ENCODE data around the gene SIT1.
"Not testable (repeated sequence)": the region's sequence is repeated elsewhere in the genome, so short reads cannot be mapped to it uniquely, and the experiment has no call there.

Gene SIT1

GRCh38 chr9:35660966-35661415, 10.3 kb upstream of the SIT1 start:
- no peak for DNase-seq (ENCODE audit: low spot score)

DNA sequence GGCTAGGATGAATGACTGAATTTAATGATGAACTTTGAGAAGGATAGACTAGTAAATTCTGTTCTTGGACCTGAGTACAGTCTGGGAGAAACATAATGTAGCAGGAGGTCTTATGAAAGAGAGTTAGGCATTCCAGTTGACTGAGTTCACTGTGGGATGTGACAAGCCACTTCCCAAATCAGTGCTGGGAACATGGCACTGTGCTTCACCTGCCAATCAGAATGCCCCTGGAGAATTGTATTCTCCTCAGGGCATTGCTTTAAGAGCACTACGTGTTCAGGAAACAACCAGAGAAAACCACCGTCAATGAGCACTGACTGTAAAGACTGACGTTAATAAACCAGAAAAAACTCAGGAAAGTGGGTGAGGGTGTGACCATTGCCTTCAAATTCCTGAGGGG, 8.6 kb upstream of the SIT1 start:
- no peak for FAIRE-seq

More at GRCh38 chr9:35660966-35661415, 10.3 kb upstream of the SIT1 start:
- no peak for FAIRE-seq

DNA sequence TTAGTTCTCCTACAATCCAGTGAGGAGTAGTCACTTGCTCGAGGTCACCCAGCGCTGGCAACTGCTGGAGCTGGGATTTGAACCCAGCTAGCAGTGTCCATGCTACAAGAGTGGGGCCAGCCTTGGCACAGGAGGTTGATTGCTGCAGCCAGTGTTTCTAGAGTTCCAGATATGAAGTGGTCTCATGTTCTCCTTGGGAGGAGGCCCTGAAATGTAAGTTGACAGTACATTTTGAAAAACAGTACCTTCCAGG, 8.2 kb upstream of the SIT1 start:
- DNase-seq (ENCODE audit: low spot score) = peak; percentile 60
- FAIRE-seq = no peak

More for the DNA sequence above, 8.6 kb upstream of the SIT1 start:
- peak; percentile 53 for DNase-seq (ENCODE audit: low spot score)

GRCh38 chr9:35658137-35658967, 7.6 kb upstream of the SIT1 start, which contains the start of gene CCDC107:
TSS of gene CCDC107 (plus strand) at chr9:35658292. CDS start at chr9:35658380, 88 bp downstream.
- FAIRE-seq = no peak

GRCh38 chr9:35657546-35658136, 6.9 kb upstream of the SIT1 start, which contains the start of gene RMRP:
TSS of gene RMRP (minus strand) at chr9:35658019.
- FAIRE-seq (peak; percentile 46), DNase-seq (ENCODE audit: low spot score) (peak; percentile 98)

More at GRCh38 chr9:35658137-35658967, 7.6 kb upstream of the SIT1 start, which contains the start of gene CCDC107:
- DNase-seq (ENCODE audit: low spot score) = peak; percentile 29

DNA sequence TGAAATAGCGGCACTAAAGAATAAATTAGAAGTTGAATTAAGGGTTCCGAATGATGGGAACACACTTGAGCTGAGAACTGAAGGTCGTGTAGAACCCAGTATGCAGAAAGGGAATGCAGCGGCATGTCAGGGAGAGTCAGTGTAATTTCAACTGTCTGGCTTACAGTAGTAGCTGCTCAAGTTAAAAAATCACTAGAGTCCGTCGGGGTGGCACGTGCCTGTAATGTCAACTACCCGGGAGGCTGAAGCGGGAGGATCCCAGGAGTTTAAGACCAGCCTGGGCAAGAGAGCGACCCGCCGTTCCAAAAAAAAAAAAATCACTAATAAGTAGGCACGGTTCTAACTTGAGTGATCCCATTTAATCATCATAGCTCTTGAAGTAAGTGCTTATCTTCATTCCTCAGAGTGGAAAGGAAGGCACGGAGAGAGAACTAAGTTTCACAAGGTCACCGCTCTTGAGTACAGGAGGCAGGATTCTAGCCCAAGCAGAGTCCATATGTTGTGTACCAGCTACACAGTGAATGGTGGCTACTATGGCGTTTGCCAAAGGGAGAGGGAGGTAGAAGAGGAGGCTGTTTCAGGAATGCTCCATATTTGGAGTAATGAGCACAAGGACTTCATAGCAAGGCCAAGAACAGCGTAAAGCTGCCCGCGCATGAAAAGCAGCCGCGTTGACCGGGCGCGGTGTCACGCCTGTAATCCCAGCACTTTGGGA, 6.3 kb upstream of the SIT1 start:
- FAIRE-seq (no peak), DNase-seq (ENCODE audit: low spot score) (no peak)

DNA sequence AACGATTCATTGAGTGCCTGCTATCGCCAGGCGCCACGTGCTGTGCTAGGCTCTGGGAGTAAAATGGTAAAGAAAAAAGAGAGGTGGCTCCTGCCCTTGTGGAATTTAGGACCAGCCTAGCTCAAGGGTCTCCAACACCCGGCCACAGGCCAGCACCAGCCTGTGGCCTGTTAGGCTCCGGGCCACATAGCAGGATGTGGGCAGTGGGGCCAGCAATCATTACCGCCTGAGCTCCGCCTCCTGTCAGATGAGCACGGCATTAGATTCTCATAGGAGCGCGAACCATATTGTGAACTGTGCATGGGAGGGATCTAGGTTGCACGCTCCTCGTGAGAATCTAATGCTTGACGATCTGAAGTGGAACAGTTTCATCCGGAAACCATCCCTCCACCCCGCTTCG, 5.6 kb upstream of the SIT1 start:
- DNase-seq (ENCODE audit: low spot score) (no peak), FAIRE-seq (no peak)

- FAIRE-seq = no peak
- DNase-seq (ENCODE audit: low spot score) = no peak
These were observed 2.9 kb upstream of the SIT1 start for GRCh38 chr9:35653611-35654010.

- no peak for FAIRE-seq
- no peak for DNase-seq (ENCODE audit: low spot score)
These were observed 2.1 kb upstream of the SIT1 start for GRCh38 chr9:35652829-35653209.

GRCh38 chr9:35651956-35652828, 1.5 kb upstream of the SIT1 start:
- DNase-seq (ENCODE audit: low spot score) (no peak), FAIRE-seq (no peak)

GRCh38 chr9:35649431-35650340, 1.0 kb downstream of the SIT1 start:
- no peak for DNase-seq (ENCODE audit: low spot score)
- FAIRE-seq = no peak

- peak; percentile 52 for DNase-seq (ENCODE audit: low spot score)
- no peak for FAIRE-seq
These were observed 4.0 kb downstream of the SIT1 start for GRCh38 chr9:35646533-35647265.

GRCh38 chr9:35646153-35646532, 4.6 kb downstream of the SIT1 start:
- FAIRE-seq (no peak), DNase-seq (ENCODE audit: low spot score) (no peak)

- not testable (repeated sequence) for DNase-seq (ENCODE audit: low spot score); FAIRE-seq
These were observed 5.0 kb downstream of the SIT1 start for GRCh38 chr9:35645736-35646135.

DNA sequence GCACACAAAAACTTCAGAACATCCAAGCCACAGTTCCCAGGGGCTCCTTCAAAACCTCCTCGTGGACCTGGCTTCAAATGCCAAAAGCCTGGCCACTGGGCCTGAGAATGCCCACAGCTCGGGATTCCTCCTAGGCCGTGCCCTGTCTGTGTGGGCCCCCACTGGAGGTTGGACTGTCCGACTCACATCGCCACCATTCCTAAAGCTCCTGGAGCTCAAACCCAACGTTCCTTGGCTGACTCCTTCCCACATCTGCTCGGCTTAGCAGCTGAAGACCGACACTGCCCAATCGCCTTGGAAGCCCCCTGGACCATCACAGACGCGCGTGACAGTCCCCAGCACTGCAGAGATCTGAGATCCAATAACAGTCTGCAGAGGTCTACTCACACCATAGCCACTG, 7.7 kb downstream of the SIT1 start:
- FAIRE-seq (no peak), DNase-seq (ENCODE audit: low spot score) (no peak)

GRCh38 chr9:35641478-35641877, 9.3 kb downstream of the SIT1 start:
- not testable (repeated sequence) for FAIRE-seq; DNase-seq (ENCODE audit: low spot score)

DNA sequence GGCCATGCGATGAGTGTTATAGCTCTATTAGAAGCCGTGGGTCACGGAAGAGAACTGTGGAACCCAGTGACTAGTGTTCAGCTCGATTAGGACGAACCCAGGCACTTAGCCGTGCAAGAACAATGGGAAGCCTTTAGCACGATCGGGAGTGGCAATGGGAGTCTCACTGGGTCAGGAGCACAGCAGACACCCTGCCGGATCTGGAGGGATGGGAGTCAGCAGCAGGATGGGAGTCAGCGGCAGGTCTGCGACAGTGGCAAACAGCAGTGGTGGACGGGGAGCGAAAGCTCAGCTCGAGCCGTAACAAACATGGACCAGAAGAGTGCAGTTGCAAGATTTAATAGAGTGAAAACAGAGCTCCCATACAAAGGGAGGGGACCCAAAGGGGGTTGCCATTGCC, 10.3 kb downstream of the SIT1 start:
- DNase-seq (ENCODE audit: low spot score); FAIRE-seq: not testable (repeated sequence)

GRCh38 chr9:35639631-35640030, 11.1 kb downstream of the SIT1 start:
- FAIRE-seq = no peak
- no peak for DNase-seq (ENCODE audit: low spot score)

DNA sequence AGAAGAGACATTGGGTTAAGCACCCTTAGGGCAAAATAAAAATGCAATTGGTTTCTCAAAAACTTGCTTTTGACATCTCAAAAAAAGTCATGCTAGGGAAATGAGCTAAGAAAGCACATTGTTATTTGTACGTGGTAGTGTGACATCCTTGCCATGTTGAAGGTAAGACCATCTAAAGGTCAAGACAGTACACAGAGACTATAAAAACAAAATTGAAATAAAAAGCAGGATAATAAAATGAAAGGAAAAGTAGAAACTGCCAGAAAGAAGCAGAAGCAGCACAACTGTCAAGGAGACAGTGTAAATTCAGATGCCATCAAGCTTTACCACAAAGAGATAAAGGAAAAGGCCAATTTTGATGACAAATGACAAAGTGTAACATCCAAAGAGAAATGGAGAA, 11.5 kb downstream of the SIT1 start:
- DNase-seq (ENCODE audit: low spot score); FAIRE-seq: not testable (repeated sequence)
